ENCODE data around the gene RASL11B.

The RASL11B gene

DNA sequence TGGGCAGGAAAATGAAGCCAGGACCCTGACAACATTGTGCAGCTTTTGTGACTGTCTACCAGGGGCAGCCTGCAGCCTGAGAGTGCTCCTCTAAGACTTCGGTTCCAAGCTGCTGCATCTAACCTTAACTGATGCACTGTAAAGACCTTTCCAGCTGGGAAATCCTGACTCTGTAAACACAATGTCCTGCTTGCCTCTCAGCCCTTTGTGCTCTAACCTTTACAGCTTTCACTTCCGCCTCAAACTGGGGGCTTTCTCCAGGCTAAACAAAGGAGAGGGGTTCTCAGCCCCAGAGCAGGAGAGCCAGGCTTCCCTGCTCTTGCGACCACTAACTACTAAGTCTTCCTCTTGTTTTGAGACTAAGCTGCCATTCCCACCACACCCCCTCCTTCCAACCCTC, 19.3 kb upstream of the RASL11B start:
- in situ Hi-C loops (cut with HindIII; ENCODE audit: low sequenced_read_pairs), result no loop called here

DNA sequence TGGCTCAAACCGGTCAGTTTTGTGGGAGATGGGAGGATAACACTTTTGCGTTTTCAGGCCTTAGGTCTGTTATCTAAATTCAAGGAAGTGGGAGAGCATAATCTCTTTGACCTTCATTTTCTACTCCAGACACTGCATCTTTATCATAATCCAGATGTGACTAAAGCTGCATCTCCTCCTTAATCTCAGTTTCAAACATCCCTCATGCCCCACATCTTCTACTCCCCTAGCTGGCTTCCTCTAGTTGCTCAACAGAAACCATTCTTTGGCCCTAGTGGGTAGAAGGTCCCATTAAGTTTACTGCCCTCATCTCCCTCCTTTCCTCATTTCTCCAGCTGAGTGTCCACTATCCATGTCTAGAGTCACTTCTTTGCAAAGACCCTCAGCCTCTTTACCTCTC, 18.8 kb upstream of the RASL11B start:
- in situ Hi-C loops (cut with HindIII; ENCODE audit: low sequenced_read_pairs), result no loop called here

DNA sequence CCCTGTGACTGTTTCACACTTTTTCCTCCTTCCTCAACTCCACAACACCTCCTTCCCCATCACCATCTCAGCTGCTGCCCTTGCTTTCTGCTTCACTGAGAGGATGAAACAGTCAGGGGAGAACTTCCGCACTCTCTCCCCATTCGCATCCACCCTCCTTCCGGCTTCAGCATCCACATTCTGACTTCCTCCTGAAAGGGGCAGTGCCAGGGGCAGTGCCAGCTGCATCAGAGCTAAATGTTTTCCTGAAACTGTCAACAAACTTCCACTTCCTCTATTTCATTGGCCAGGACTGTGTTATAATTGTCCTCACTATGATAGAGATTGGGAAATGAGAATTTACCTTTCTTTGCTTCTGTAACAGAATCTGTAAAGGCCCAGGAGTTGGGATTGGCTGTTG, 18.2 kb upstream of the RASL11B start:
- in situ Hi-C loops (cut with HindIII; ENCODE audit: low sequenced_read_pairs), result no loop called here

DNA sequence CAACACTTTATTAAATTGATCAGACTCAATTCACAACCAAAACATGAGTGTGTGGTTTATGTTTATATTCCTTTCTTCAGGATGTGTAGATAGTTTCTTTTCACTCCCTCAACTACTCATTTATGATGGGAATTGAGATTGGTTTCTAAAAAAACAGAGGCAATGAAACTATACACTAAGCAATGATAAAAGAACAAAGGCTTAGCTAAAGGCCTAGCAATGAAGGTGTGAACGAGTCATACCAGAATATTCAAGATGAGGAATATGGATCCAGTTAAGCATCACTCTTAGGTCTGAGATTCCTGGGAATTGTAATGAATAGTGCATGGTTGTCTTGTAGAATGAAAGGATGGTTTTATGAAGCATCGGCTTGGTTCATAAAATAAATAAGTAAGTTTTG, 17.5 kb upstream of the RASL11B start:
- in situ Hi-C loops (cut with HindIII; ENCODE audit: low sequenced_read_pairs), result no loop called here

DNA sequence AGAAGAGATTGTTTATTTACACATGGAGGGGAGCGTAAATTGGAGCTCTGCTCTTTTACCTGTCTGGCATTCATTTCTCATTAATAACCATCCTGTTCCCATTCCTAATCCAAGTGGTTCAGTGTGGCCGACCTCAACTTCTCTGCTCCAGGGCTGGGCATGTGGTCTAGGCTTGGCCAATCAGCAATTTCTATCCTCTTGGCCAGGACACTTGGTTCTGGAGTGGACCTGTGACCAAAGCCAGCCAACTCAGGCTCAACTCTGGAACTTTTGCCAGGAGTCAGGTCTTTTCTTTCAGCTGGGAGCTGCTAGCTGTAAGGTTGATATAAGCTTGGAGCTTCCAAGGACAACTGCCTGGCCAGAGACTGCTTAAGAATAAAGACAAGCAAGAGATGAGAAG, 15.6 kb upstream of the RASL11B start:
- in situ Hi-C loops (cut with HindIII; ENCODE audit: low sequenced_read_pairs), result no loop called here

DNA sequence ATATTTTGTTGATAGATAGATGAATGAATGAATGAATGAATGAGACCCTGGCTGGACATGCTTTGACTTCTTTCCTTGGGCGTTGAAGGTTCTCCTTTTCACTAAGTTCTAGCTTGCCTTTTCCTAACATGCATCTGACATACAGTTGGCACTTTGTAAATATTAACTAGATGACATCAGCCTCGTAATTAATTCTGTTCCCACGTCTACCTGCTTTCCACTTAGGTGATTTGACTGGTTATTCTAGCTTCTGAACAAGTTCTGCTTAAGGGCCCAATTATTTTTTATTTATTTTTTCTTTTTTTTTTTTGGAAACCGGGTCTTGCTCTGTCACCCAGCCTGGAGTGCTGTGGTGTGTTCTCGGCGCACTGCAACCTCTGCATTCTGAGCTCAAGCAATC, 13.9 kb upstream of the RASL11B start:
- in situ Hi-C loops (cut with HindIII; ENCODE audit: low sequenced_read_pairs), result no loop called here

DNA sequence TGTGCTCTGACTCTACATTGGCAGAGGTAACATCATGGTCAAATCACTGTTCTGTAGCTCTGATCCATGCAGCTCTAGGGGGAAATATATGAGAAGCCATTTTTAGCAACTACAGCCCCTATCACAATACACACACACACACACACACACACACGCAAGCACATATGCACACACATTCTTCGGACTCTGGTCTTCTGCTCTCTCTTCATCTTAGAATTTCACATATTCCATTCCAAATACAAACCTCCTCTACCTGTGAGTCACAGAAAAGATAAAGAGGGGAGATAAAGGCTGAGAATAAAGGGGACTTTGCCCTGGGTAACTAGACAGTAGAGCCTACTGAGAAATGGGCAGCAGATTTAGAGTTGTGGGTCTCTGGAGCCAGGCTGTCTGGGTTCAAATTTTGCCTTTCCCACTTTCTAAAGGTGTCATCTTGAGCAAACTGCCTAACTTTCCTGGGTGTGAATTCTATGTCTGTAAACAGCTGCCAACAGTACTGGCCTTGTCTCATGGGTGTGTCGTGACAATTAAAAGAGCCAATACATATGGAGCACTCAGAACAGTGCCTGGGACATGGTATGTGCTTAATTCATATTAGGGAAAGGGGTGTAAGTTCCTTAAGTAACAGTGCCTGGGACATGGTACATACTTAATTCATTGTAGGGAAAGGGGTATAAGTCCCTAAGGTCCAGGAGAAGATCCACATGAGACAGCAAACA, 11.6 kb upstream of the RASL11B start:
- in situ Hi-C loops (cut with HindIII; ENCODE audit: low sequenced_read_pairs), result no loop called here

DNA sequence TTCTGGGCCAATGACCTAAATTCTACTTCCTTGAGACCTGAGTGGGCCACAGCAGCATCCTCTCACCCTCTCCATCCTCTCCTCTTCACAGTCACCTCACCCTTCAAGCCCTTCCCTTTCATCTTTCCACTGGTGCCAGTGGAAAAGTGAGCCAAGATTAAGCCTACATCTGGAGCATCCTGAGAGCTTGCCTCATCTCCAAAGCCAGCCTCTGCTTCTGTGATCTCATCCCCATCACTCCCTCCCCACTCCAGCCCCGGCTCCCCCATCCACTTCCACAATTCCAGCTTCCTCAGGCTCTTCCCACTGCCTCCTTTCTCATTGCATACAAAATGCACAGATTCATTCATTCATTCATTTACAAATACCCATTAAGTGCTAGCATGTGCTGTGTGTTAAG, 10.1 kb upstream of the RASL11B start:
- in situ Hi-C loops (cut with HindIII; ENCODE audit: low sequenced_read_pairs), result no loop called here

DNA sequence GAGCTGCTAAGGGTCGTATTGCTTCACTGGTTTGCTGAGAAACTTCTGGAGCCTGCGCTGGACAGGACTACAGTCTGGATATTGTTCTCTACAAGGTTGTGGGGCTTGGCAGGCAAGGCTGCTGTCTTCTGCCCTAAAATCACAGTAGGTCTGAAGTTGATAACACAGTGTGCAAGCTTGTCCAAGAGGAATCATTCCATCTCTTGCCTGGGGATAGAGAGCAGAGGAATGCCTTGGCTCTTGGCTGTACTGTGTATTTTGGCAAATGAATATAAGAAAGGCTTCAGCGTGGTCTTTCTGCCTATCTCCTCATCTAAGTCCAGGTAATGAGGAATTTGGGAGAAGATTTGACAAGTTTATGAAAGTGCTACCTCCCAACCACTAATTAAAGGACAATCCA, 9.4 kb upstream of the RASL11B start:
- in situ Hi-C loops (cut with HindIII; ENCODE audit: low sequenced_read_pairs), result no loop called here

DNA sequence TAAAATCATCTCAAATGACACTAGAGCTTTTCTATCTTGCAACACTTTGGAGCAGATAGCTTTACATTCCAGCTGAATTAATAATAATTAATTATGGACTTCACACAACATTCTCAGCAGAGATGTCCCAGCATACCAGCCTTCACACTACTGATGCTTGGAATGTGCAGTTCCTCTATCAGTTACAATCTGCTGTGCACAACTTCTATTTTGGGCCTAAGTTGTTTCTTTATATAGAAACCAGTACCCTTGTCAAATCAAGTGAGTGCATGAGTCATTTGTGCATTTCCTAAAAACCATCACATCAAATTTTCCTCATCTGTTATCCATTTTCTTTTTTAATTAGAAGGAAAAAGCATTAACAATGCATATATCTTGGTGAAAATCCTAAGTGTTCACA, 8.8 kb upstream of the RASL11B start:
- in situ Hi-C loops (cut with HindIII; ENCODE audit: low sequenced_read_pairs), result no loop called here

DNA sequence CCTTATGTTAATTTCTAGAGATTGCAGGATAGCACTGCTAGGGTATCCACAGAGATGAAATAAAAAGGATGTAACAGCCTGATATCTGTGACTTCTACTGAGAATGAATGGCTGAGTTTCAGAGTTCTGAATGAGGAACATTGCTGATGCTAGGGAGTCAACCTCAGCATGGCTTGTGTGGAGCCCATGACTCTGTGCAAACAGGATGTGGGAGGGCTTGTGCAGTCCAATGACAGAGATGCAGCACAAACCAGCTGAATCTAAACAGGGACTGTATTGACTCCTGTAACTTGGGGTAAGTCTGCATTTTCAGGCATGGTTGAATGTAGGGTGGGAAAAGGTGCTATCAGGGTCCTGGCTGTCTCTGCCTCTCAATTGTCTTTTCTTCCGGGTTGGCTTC, 5.3 kb upstream of the RASL11B start:
- in situ Hi-C loops (cut with HindIII; ENCODE audit: low sequenced_read_pairs), result no loop called here

DNA sequence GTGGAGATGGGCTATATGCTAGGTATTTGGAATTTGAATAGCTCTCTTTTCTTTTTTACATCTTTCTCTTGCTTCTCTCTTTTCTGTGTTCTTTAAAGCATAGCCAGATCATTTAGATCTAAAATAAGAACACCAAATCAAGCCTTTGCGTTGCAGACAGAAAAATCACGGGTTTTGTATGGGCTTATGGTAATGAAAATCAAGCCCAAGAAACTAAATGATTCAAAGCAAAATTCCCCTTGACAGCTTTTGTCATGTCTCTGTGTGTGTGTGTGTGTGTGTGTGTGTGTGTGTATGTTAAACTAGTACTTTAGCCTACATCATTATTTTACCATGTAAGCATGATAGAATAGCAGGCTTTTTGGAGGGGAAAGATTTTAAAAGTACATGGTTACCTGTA, 1.8 kb upstream of the RASL11B start:
- in situ Hi-C loops (cut with HindIII; ENCODE audit: low sequenced_read_pairs), result no loop called here

DNA sequence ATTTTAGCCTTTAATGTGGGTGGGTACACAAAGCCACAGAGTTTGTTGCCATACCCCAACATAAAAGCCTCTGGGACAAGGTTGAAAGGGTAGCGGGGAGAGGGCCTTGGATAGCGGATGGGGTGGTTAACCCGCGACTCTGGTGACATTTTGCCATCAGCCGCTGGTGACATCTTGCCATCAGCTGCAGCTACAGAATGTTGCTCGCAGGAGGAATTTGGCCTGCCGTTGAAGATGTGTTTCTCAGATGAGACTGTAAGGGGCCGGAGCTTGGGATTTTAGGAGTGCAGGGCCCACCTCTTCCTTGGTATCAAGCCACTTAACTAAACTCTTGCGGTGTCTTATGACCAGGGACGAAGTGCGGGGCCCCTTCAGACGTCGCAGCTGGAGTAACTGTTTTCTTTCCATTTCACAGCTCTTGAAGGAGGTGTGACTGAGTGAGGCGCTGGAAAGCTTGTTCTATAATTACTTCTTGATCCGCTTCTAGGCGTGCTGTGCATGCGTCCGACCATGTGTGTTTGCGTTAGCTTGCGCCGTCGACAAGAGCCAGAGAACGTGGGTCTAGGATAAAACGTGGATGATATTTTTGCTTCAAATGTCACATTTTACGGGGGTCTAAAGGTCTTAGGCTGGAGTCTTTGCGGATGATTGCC, 820 bp upstream of the RASL11B start:
- in situ Hi-C loops (cut with HindIII; ENCODE audit: low sequenced_read_pairs), result no loop called here

DNA sequence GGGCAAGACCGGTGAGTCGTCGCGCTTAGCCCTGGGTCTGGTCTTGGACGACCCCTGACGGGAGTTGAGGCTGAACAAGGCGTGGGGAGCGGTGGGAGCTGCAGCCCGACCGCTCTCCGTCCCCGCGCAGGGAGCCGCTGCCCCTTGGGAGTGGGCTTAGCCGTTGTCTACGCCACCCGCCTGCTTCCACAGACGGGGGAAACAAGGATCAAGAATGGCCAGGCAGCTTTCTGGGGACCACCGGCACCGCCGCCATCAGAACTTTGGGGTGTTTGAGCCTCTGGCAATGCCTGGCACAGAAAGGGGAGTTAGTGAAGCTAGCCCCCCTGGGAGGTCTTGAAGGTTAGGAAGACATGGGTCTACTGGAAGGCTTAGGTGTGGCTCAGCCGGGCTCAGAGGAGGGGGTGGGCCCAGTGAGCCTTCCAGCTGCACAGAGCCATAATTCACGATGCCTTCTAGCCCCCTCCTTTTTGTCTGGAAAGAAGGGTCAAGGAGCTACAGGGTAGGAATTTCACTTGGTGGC, 583 bp downstream of the RASL11B start:
- in situ Hi-C loops (cut with HindIII; ENCODE audit: low sequenced_read_pairs), result no loop called here

DNA sequence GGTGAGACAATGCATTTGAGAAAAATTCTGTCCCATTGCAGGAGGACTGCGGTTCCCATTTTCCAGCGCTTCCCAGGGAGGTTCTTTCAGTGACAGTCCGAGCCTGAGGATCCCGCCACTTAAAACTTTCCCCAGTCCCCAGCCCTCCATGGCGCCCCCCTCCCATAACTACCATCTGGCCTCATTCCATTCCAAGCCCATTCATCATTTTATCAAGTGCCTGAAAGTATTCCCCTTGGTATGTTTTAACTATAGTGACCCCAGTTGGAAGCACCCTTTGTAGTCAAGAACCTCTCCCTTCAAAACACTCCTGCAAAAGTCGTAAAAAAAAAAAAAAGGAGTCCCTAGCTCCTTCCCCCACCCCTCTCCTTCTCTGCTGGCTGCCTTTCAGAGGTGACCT, 1.2 kb downstream of the RASL11B start:
- in situ Hi-C loops (cut with HindIII; ENCODE audit: low sequenced_read_pairs), result no loop called here

DNA sequence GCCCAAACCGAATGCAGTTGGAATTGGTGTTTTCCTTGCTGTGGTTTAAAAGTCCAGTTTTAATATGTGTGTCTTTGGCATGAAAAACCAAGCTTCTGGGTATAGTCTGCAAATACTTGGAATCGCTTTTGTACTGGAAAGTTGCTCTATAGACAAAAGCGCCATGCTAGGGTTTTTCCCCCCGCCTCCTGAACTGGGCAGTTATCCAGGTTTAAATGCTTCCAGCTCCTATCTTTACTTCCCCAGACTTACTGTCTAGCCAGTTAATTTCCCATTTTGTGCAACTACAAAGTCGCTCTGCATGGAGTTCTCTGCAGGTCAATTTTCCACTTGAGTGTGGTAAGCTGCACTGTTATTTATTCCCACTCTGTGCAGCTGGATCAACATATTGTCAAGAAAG, 2.7 kb downstream of the RASL11B start:
- in situ Hi-C loops (cut with HindIII; ENCODE audit: low sequenced_read_pairs), result no loop called here

DNA sequence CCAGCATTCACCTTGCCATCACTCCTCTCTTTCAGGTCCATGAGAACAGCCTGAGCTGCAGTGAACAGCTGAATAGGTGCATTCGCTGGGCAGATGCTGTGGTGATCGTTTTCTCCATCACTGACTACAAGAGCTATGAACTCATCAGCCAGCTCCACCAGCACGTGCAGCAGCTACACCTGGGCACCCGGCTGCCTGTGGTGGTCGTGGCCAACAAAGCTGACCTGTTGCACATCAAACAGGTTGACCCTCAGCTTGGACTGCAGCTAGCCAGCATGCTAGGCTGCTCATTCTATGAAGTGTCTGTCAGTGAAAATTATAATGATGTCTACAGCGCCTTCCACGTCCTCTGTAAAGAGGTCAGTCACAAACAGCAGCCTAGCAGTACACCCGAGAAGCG, 3.2 kb downstream of the RASL11B start:
- in situ Hi-C loops (cut with HindIII; ENCODE audit: low sequenced_read_pairs), result no loop called here

DNA sequence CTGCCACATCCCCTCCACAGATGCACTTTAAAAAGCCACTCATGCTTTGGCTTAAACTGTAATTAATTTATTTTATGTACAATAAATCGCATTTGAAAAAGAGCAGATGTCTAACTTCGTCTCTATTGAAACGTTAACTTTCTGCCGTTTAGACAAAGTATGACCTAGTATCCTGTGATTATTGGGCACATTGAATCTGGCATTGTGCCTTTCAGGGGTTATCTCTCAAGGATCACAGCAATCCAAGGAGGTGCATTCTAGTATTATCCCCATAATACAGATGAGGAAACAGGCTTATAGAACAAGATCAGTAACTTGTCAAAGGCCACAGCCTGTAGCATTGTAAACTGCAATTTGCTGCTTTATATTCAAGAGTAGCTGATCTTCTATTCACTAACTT, 4.6 kb downstream of the RASL11B start:
- in situ Hi-C loops (cut with HindIII; ENCODE audit: low sequenced_read_pairs), result no loop called here

DNA sequence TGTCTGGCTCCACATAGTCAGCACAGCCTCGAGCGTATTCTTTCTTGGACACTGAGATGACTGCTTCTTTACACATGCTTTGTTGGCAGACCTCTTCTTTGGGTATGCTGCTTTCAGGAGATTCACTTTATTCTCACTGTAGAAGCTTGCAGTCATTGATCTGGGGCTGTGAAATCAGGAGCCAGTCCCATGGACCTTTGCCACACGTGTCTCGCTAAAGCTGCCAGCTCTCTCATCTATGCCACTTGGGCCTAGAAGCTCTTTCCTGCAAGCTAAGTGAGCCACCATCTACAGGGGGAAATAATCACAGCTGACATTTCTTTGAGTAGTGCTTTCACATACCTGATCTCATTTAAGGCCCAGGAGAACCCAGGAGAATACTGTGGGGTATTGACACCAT, 5.0 kb downstream of the RASL11B start:
- in situ Hi-C loops (cut with HindIII; ENCODE audit: low sequenced_read_pairs), result no loop called here

DNA sequence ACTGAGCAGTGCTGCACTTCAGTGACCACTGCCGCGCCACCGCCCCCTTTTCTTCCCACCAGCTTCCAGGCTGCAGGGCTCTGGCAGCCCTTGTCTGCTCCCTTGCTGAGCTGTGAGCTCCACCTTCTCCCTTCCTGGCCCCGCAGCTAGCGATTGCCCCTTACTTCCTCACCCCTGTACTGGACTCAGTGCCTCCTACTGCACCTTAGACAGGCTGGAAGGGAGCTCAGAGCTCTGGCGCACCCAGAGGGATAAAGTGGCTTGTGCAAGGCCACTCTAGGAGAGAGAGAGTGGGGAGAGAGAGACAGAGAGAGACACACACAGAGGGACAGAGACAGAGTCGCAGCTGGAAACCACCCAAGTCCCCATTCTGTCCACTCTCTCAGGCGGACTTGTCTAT, 6.0 kb downstream of the RASL11B start:
- in situ Hi-C loops (cut with HindIII; ENCODE audit: low sequenced_read_pairs), result no loop called here

DNA sequence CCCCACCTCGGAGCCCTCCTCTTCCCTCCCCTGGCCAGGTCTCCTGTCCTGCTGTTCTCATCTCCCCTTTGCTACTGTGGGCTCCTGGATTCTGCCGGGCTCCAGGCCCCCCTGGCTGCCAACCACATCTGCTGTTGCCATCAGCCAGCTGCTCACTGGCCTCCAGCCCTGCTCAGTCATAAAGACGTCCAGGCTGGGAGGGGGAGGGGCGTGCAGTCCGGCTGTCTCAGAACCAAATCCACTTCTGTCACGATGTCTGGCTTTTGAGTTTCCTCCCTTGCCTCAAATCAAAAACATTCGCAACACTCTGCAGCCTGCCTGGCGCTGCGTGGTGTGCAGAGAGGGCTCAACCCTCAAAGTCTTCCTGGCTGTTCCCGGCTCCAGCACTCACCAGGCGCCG, 7.1 kb downstream of the RASL11B start:
- in situ Hi-C loops (cut with HindIII; ENCODE audit: low sequenced_read_pairs), result no loop called here

DNA sequence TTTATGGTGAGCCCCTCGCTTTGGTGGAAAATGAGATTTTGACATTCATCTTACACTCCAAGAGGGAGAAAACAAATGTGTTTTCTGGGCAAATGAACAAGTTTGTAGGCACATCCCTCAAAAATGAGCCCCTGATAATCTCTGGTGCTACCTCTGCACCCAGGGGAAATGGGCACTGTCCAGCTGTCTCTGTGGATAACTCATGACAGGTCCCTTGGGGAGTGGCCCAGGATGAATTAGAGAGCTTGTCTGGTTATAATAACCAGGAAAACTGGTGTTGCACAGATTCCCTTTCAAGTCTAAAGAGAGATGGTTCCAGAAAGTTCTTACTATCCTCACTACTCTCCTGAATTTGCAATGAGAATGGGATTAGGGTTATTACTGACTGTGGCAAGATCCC, 7.5 kb downstream of the RASL11B start:
- in situ Hi-C loops (cut with HindIII; ENCODE audit: low sequenced_read_pairs), result no loop called here

DNA sequence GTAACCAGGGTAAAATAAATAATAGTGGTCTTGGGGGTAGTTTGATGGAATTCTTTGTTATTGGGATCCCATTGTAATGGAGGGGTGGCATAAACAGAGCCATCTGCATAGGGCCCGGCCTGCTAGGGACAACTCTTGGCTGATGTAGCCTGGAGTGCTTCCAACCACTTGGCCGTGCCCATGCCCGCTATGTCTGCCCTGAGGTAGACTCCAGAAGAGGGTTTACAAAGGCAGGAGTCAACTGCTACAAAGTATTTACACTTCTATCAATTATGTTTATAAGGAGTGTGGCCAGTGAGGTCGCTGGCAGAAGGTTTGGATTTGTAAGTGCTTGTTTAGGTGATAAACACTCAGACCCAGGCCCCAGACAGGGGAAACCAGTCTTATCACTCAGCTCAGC, 8.1 kb downstream of the RASL11B start:
- in situ Hi-C loops (cut with HindIII; ENCODE audit: low sequenced_read_pairs), result no loop called here
